Stimulated activated CD8-positive, alpha-beta memory T cell treated with anti-CD3 and anti-CD28 coated beads, Interleukin-15, amount 100 ng/mL, for 48 hours (primary cell): ENCODE results near the gene GANAB.
"Not testable (repeated sequence)": the region's sequence is repeated elsewhere in the genome, so short reads cannot be mapped to it uniquely, and the experiment has no call there.

Experiments
- DNase-seq, 2 donors: peaks; one replicate each; pipeline ENCODE4 v3.0.0-alpha.2; 2020; ENCODE audit warnings: low read depth in 2 of 2

GANAB gene

DNA sequence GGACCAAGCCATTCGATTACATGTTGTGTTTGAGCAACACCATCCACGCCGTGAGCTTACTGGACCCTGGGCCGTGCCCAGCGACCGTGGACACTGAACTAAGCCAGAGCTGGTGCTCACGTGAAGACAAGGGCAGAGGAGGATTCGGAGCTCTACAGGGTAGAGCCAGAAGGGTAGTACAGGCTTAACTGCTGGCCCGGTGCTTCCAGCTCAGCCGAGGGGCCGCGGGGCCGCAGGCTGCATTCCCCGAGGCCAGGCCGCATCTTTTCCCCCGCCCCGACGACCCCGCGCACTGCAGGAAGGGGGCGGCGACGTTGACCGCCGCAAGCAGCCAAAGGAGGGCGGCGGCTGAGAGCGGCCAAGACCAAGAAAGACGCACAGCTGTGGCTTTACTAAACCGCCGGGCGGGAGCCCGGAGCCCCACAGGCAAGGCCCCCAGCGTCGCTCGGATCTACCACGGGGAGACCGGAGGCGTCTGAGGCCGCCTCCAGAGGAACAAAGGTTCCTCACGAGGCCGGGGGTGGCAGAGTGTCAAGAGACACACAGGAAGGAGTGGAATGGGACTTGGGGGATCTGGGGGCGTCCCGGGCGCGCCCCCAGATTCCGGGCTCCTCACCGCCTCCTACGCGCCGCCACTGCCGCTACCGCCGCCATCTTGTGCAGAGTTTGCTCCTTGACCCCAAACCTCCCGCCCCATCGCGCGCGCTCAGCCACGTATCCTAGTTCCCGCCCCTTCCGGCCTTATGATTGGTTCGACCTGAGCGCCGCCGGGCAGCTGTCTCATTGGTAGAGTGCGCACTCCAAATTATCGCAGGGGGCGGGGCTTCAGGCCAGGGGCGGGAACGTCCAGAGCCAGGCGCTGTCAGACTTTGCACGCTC, at the start of gene GANAB:
GANAB (minus strand) TSS at position 668 of the 879 bp plus-strand sequence; CDS start at position 654, 14 bp downstream.
- DNase-seq, result peak; percentile 99

GRCh38 chr11:62694455-62695167, 48.2 kb upstream of the GANAB start:
- DNase-seq, result no peak

- not testable (repeated sequence) for DNase-seq
Observed at GRCh38 chr11:62693624-62694023, 47.2 kb upstream of the GANAB start.

DNA sequence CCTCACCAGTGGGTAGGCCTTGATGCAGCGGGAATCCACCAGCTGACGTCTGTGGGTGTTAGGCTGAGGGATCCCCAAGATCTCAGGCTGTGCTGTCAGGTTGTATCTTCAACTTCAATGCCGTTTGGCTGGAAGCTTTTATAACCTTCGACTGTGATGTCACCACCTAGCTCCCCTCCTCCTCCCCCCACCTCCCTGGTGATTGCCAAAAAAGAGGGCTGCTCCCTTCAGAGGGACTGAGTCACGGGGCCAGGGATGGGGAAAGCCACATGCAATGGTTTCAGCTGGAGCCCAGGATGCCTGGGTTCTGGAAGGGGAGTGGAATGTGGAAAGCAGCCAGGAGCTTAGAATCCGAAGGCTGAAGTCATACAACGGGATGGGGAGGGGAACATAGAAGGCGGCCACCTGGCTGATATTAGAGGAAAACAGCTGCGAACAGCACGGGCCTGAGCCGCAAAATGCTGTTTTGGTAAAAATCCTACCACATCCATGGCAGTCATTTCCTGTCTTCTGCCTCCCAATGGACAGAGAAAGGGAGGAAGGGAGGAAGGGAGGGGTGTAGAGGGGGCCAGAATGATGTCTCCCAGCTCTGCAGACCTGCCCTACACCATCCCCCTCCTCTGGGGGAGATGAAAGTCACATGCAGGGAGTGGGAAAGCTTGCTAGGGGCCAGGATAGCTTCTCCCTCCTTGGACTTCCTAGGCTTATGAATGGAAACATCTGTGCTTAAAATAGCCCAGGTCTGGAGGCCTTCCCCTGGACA, 43.2 kb upstream of the GANAB start, which contains the start of gene LRRN4CL:
LRRN4CL (minus strand) TSS at position 110 of the 763 bp plus-strand sequence. CDS start 1,022 bp downstream, outside the sequence.
- DNase-seq, result no peak

DNA sequence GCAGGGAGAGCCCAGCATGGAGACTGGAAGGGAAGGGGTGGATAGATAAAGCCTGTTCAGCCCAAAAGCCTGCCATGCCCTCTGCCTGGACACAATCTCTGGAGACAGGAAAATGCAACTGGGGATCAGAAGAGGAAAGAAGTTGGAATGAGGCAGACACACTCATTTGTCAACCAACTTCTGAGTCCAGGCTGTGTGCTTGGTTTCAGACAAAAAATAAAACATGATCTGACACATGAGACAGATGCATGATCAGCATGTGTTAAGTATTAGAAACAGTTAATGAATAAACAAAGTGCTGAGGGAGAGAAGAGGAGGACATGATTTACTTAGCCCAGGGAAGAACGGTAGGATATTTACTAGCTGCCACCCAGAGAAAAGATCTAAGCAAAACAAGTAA, 42.1 kb upstream of the GANAB start:
- DNase-seq, result no peak

DNA sequence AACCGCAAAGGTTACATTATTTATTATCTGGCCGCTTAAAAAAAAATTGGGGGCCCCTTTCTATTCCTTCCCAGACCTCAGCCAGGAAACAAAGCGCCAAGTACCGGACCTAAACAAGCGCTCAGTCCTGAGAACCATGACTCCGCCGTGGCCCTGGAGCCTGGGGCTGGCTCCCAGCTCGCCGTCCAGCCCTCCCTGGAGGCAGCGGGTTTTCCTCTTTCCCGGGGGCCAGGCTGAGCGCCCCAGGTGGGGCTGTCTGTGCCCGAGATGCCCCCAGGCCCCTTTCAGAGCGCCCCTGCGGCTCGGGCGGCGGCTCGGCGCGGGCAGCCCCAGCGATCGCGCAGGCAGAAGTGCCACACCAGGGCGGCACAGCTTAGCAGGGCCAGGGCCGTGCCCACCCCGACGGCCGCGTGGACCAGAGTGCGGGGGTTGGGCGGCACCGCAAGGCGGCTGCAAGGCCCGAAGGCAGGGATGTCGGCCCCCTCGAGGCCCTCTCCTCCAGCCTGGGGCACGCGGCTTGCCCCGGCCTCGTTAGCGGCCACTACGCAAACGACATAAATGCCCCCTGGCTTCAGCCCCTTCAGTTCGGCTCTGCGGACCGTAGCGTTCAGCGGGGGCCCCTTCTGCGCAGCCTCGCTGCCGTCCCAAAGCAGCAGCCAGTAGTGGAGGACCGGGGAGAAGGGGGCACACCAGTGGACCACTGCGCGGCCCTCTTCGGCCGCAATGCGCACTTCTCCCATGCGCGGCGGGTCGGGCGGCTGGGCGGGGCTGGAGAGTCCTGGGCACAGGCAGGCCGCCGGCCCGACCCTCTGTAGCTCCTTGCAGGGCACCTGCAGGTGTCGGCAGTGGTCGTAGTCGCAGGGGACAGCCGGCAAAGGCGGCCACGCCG, 41.3 kb upstream of the GANAB start:
- DNase-seq, result no peak

DNA sequence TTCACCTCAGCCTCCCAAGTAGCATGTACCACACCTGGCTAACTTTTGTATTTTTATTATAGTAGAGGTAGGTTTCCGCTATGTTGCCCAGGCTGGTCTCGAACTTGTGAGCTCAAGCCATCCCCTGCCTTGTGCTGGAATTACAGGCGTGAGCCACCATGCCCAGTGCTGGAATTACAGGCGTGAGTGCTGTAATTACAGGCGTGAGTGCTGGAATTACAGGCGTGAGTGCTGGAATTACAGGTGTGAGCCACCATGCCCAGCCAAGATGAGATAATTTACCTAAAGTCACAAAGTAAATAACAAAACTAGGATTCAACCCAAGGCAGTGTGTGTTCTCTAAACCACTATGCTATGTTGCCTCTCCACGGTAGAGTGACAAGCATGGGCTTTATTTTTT, 36.1 kb upstream of the GANAB start:
- no peak for DNase-seq

DNA sequence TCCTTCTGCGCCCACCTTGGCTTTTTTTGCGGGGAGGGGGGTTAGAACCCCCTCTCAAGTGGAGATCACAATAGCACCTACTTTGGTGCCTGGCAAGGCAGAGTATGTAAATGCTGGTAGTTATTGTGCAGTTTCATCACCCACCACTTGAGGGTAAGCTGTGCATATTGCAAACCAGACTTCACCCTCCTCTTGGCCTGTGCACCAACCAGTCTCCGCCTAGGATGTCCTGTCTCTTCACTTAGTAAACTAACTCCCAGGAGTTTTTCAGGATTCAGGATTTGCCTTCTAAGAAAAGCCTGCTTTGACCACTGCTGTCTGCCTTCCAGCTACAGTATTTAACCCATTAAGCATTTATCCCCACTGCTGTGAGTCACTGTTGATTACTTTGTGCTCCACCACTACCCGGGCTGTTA, 34.4 kb upstream of the GANAB start:
- DNase-seq, result no peak

DNA sequence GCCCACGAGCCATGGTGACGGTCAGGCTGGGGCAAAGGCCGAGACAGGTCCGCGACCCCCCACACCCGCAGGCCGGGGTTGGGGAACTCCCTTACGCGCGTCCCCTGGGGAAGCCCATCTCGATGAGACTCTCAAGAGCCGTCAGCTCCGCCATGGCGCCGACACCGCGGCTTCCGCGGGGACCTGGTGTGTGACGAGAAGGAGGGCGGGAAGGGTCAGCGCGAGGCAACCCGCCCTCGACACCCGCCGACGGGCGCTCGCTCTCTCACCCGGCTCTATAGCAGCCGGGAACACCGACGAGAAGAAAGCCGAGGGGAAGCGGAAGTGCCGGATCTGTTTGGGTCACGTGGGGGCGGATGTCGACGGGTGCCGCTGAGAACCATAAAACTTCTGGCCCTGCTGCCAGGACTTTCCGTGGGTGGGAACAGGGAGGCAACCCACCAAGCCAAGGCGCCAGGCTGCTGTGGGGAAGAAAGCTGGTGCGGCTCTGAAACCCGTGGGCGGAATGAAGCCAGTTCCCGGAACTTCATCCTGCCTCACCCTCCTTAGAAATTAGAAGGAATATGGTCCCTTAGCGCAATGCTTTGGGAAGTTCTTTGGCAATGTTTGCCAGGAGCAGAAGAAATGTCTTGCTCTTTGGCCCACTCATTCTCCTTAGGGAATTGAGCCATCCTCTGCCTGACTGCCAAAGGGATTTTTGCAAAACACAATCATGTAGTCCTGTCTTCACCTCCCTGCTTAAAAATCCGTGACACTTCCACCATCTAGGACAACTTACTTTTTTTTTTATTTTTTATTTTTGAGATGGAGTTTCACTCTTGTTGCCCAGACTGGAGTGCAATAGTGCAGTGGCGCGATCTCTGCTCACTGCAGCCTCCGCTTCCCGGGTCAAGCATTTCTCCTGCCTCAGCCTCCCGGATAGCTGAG, 32.6 kb upstream of the GANAB start, which contains the start of gene UBXN1:
UBXN1 (minus strand) TSS at position 304 of the 927 bp plus-strand sequence; CDS start at position 154, 150 bp downstream.
- DNase-seq, result peak; percentile 83 to 86

- no peak for DNase-seq
Observed at GRCh38 chr11:62678433-62678769, 32.0 kb upstream of the GANAB start.

- no peak for DNase-seq
Observed at GRCh38 chr11:62677714-62678113, 31.3 kb upstream of the GANAB start.

- DNase-seq, result no peak
Observed at GRCh38 chr11:62677156-62677555, 30.7 kb upstream of the GANAB start.

DNA sequence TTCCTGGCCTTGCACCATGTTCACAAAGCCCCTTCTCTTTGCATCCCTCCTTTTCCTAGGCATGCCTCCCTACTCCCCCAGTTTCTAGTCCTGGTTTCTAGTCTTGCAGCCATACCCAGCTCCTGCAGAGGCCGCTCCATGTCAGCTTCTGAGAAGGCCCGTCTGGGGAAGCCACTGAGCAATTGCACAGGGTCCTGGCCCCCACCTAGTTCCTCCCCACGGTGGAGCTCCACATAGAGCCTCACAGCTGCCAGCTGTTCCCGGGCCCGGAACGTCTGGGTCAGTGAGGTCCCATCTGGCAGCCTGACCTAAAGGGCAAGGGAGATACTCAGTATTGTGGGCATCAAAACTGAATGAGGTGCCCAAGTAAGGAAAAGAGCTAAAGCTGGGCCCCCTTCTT, 30.3 kb upstream of the GANAB start:
- no peak for DNase-seq

- not testable (repeated sequence) for DNase-seq
Observed at GRCh38 chr11:62675415-62675814, 29.0 kb upstream of the GANAB start.

DNA sequence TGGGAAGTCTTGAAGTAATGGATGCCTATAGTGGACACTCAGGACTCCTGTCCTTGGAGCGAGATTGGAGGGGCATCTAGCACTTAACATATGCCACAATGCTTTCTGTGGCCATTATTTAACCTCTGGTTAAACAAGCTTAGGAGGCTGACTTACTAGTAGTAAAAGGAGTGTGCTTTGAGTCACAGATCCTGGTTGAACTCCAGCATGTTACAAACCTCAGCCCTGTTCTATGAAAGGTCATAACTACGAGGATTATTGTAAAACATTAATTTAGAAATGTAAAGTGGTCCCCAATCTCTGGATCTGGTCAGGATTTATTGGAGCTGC, 26.7 kb upstream of the GANAB start:
- DNase-seq, result no peak

- DNase-seq, result peak; percentile 60 to 66
Observed at GRCh38 chr11:62671608-62672389, 25.4 kb upstream of the GANAB start, which contains the start of the genes LBHD1 and UQCC3. LBHD1 (minus strand) TSS chr11:62672267; CDS start chr11:62670031, 2,236 bp downstream. UQCC3 (plus strand) TSS chr11:62671673; CDS start chr11:62671746, 73 bp downstream.

- DNase-seq, result no peak
Observed at GRCh38 chr11:62671236-62671607, 24.8 kb upstream of the GANAB start.

GRCh38 chr11:62669420-62670161, 23.2 kb upstream of the GANAB start:
- no peak for DNase-seq
